ENCODE measurements around the gene FXYD5.

Gene FXYD5

GRCh38 chr19:35118268-35119020 lies 36.1 kb upstream of the FXYD5 start:
- H3K4me3 ChIP-seq (replicated peaks; ENCODE audit: low read depth, low read length) = no peak overlapping the region
- no peaks in the 10 kb centered on the region; the same call in none of the 2 replicates for H3K27me3 ChIP-seq (replicated peaks; ENCODE audit: control insufficient read depth, insufficient read depth, low read length)
- no peak for TF ChIP-seq CTCF (IDR thresholded peaks at IDR 0.05; ENCODE audit: insufficient read depth, low read length, poor library complexity, severe bottlenecking)
- DNase-seq (ENCODE audit: extremely low read depth, insufficient read length) = no peak
- H3K36me3 ChIP-seq (ENCODE audit: control insufficient read depth, insufficient read depth, low read length) = no peaks in the 10 kb centered on the region

GRCh38 chr19:35119091-35119490 lies 35.4 kb upstream of the FXYD5 start:
- H3K27me3 ChIP-seq (replicated peaks; ENCODE audit: control insufficient read depth, insufficient read depth, low read length) = no peaks in the 10 kb centered on the region; the same call in none of the 2 replicates
- no peak for DNase-seq (ENCODE audit: extremely low read depth, insufficient read length)
- H3K4me3 ChIP-seq (replicated peaks; ENCODE audit: low read depth, low read length) = no peak overlapping the region
- TF ChIP-seq CTCF (IDR thresholded peaks at IDR 0.05; ENCODE audit: insufficient read depth, low read length, poor library complexity, severe bottlenecking) = no peak
- H3K36me3 ChIP-seq (ENCODE audit: control insufficient read depth, insufficient read depth, low read length) = no peaks in the 10 kb centered on the region

- TF ChIP-seq CTCF (IDR thresholded peaks at IDR 0.05; ENCODE audit: insufficient read depth, low read length, poor library complexity, severe bottlenecking) = no peak
- Histone ChIP-seq H3K27me3 (replicated peaks; ENCODE audit: control insufficient read depth, insufficient read depth, low read length) (no peaks in the 10 kb centered on the region; the same call in none of the 2 replicates), H3K36me3 (ENCODE audit: control insufficient read depth, insufficient read depth, low read length) (no peaks in the 10 kb centered on the region), H3K4me3 (replicated peaks; ENCODE audit: low read depth, low read length) (no peak overlapping the region)
- no peak for DNase-seq (ENCODE audit: extremely low read depth, insufficient read length)
Observed at GRCh38 chr19:35119578-35120155, 34.9 kb upstream of the FXYD5 start.

DNA sequence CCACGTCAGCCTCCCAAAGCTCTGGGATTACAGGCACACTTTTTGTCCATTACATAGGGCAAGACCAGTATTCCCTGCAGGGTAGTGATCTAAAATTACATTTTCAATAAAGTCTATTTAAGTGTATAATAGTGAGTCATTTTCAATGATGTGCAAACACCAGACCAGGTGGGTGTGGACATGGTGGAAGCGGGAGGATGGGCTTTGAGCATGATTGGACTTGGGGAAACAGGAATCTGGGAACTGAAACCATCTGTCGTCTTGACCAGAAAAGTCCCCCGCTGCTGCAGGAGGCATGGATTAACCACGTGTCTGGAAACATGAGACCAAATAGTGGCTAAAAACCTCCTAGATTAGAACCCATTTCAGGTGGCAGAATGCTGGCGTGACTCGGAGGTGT lies 34.0 kb upstream of the FXYD5 start:
- DNase-seq (ENCODE audit: extremely low read depth, insufficient read length) = no peak
- no peaks in the 10 kb centered on the region; the same call in 1 of the 2 replicates for H3K27me3 ChIP-seq (replicated peaks; ENCODE audit: control insufficient read depth, insufficient read depth, low read length)

DNA sequence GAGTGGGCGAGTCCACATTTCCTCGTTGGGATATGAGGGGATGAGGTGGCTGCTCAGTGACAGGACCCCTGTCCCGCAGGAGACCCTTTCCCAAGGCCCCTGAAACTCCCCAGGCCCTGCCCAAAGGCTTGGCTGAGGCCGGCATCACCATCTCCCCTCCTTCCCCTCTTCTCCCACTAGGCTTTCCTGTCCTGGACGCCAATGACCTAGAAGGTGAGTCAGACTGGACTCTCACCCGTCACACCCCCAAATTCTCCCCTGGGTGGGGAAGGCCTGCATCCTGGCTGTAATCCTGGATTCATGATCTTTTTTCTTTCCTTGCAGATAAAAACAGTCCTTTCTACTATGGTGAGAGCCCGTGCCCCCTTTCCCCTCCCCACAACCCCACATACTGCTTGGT lies 33.6 kb upstream of the FXYD5 start:
- no peaks in the 10 kb centered on the region for H3K36me3 ChIP-seq (ENCODE audit: control insufficient read depth, insufficient read depth, low read length)
- no peak for TF ChIP-seq CTCF (IDR thresholded peaks at IDR 0.05; ENCODE audit: insufficient read depth, low read length, poor library complexity, severe bottlenecking)
- no peak for DNase-seq (ENCODE audit: extremely low read depth, insufficient read length)
- H3K27me3 ChIP-seq (replicated peaks; ENCODE audit: control insufficient read depth, insufficient read depth, low read length) = no peaks in the 10 kb centered on the region; the same call in 1 of the 2 replicates
- H3K4me3 ChIP-seq (replicated peaks; ENCODE audit: low read depth, low read length) = no peak overlapping the region

More for the DNA sequence above, 34.0 kb upstream of the FXYD5 start:
- Histone ChIP-seq H3K4me3 (replicated peaks; ENCODE audit: low read depth, low read length) (no peak overlapping the region), H3K36me3 (ENCODE audit: control insufficient read depth, insufficient read depth, low read length) (no peaks in the 10 kb centered on the region)
- TF ChIP-seq CTCF (IDR thresholded peaks at IDR 0.05; ENCODE audit: insufficient read depth, low read length, poor library complexity, severe bottlenecking) = no peak
